Measurements from ENCODE around the gene FARSA. TPM values are rescaled to one million over a fixed set of nuclear protein-coding genes. Genes with fewer than 3 reads are reported as not detected.

Gene FARSA
- total and polyA plus RNA-seq, 10 of the 15 experiments (the other 5 are each of a cell fraction or from before 2014, with no cell fraction given), result 20.3 to 212 (median 76.4) TPM

- no TSS peak for BruUV-seq (replicated peaks)
- TF ChIP-seq, protein P1, sequence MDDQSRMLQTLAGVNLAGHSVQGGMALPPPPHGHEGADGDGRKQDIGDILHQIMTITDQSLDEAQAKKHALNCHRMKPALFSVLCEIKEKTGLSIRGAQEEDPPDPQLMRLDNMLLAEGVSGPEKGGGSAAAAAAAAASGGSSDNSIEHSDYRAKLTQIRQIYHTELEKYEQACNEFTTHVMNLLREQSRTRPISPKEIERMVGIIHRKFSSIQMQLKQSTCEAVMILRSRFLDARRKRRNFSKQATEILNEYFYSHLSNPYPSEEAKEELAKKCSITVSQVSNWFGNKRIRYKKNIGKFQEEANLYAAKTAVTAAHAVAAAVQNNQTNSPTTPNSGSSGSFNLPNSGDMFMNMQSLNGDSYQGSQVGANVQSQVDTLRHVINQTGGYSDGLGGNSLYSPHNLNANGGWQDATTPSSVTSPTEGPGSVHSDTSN (IDR thresholded peaks at IDR 0.05; ENCODE audit: insufficient replicate concordance, low read depth, low read length), result no peak
- TF ChIP-seq PAX5 (IDR thresholded peaks at IDR 0.05; ENCODE audit: borderline replicate concordance, low read depth, low read length) (0 out of 2 replicates have a peak, but pooled peaks have one; percentile 9), MEF2A (IDR thresholded peaks at IDR 0.05; ENCODE audit: insufficient read depth, low read depth, low read length) (no peak), DPF2 (IDR thresholded peaks at IDR 0.05) (peak; percentile 95), RCOR1 (conservative IDR thresholded peaks at IDR 0.05; ENCODE audit: low read depth, low read length) (peak; percentile 55; the same call in 1 of the 2 replicates), SIN3A (IDR thresholded peaks at IDR 0.05; ENCODE audit: low read depth, low read length) (peak; percentile 39; the same call in 1 of the 2 replicates), YY1 (IDR thresholded peaks at IDR 0.05; ENCODE audit: low read depth, low read length) (0 out of 2 replicates have a peak, but pooled peaks have one; percentile 8), FOXK2 (IDR thresholded peaks at IDR 0.05) (no peak), STAT3 (IDR thresholded peaks at IDR 0.05; ENCODE audit: low read depth, low read length) (no peak), EGR1 (IDR thresholded peaks at IDR 0.05; ENCODE audit: borderline replicate concordance in 1 of 2, low read depth in 2 of 2, low read length in 2 of 2) (0 out of 3 replicates have a peak, but pooled peaks of 1 of the 2 experiments have one; percentile 37), ATF2 (IDR thresholded peaks at IDR 0.05; ENCODE audit: low read length) (no peak), ZNF217 (IDR thresholded peaks at IDR 0.05) (no peak)
- TF ChIP-seq, protein P2, sequence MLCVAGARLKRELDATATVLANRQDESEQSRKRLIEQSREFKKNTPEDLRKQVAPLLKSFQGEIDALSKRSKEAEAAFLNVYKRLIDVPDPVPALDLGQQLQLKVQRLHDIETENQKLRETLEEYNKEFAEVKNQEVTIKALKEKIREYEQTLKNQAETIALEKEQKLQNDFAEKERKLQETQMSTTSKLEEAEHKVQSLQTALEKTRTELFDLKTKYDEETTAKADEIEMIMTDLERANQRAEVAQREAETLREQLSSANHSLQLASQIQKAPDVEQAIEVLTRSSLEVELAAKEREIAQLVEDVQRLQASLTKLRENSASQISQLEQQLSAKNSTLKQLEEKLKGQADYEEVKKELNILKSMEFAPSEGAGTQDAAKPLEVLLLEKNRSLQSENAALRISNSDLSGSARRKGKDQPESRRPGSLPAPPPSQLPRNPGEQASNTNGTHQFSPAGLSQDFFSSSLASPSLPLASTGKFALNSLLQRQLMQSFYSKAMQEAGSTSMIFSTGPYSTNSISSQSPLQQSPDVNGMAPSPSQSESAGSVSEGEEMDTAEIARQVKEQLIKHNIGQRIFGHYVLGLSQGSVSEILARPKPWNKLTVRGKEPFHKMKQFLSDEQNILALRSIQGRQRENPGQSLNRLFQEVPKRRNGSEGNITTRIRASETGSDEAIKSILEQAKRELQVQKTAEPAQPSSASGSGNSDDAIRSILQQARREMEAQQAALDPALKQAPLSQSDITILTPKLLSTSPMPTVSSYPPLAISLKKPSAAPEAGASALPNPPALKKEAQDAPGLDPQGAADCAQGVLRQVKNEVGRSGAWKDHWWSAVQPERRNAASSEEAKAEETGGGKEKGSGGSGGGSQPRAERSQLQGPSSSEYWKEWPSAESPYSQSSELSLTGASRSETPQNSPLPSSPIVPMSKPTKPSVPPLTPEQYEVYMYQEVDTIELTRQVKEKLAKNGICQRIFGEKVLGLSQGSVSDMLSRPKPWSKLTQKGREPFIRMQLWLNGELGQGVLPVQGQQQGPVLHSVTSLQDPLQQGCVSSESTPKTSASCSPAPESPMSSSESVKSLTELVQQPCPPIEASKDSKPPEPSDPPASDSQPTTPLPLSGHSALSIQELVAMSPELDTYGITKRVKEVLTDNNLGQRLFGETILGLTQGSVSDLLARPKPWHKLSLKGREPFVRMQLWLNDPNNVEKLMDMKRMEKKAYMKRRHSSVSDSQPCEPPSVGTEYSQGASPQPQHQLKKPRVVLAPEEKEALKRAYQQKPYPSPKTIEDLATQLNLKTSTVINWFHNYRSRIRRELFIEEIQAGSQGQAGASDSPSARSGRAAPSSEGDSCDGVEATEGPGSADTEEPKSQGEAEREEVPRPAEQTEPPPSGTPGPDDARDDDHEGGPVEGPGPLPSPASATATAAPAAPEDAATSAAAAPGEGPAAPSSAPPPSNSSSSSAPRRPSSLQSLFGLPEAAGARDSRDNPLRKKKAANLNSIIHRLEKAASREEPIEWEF (IDR thresholded peaks at IDR 0.05; ENCODE audit: insufficient replicate concordance, low read depth, low read length), result no peak
Observed at GRCh38 chr19:12881172-12881808, 52.2 kb downstream of the FARSA start, which contains the start of gene DNASE2. DNASE2 (minus strand) TSS chr19:12881449; CDS start chr19:12881375, 74 bp downstream.

More at GRCh38 chr19:12881172-12881808, 52.2 kb downstream of the FARSA start, which contains the start of gene DNASE2:
- H3K4me1 ChIP-seq (ENCODE audit: control insufficient read depth, insufficient read depth, low read length), result peaks cover 16% of the 10 kb centered on the region
- peaks cover 0 to 4% of the 10 kb centered on the region in 2 experiments; a peak in 2 of 4 replicates for H3K36me3 ChIP-seq (ENCODE audit: control insufficient read depth in 2 of 2, insufficient read depth in 2 of 2, low read length in 1 of 2)
- ATAC-seq, result peak; percentile 88
- ChIA-PET SMC1A (ENCODE audit: uncharacterized antibody, unreplicated experiment) (interaction anchor here (0.8 to 4.1 kb wide), 4 partner anchors 10 to 96 kb away, joined by 3 to 23 read pairs (median 4); partner anchors contain the start of gene GCDH), POLR2A (interaction anchor here (0.5 to 3.3 kb wide), 9 partner anchors 10 to 147 kb away, joined by 3 to 35 read pairs (median 4); partner anchors contain the start of genes CALR, FARSA, GCDH and PRDX2), CTCF (interaction anchor here (1.1 to 13.2 kb wide), 13 partner anchors 9 to 121 kb away, joined by 3 to 182 read pairs (median 4); partner anchors contain the start of genes FARSA and GCDH), RAD21 (ENCODE audit: unreplicated experiment) (interaction anchor here (0.7 to 2.4 kb wide), 4 partner anchors 9 to 223 kb away, joined by 3 to 21 read pairs (median 12); partner anchors contain the start of gene GCDH)
- no peaks in the 10 kb centered on the region; a peak in 1 of 4 replicates for H3K27me3 ChIP-seq (replicated peaks in 1 of 2; ENCODE audit: control insufficient read depth in 2 of 2, insufficient read depth in 2 of 2, low read length in 1 of 2)
- peak; percentile 99 for FAIRE-seq
- DNase-seq (ENCODE audit: low read depth, low spot score), result peak; percentile 85
- in situ Hi-C loops (cut with MboI), result loop anchor here (10.0 kb wide), 1 partner anchor 214 kb away; no protein-coding TSS in a partner anchor
- H4K20me1 ChIP-seq (ENCODE audit: control insufficient read depth, insufficient read depth), result no peaks in the 10 kb centered on the region
- intact Hi-C loops (cut with micrococcal nuclease; ENCODE audit: unreplicated experiment), result no loop called here
- H3K4me3 ChIP-seq, result peak within 1 kb of the TSS; percentile 90
- 2% methylated on average over 38 of the region's 38 CpGs for WGBS (ENCODE audit: insufficient coverage, insufficient replicate concordance, low lambda C conversion rate, missing lambda C conversion rate)
- peak within 1 kb of the TSS; percentile 82 for H3K27ac ChIP-seq (ENCODE audit: control insufficient read depth, insufficient read depth)
- peaks cover 4% of the 10 kb centered on the region; the same call in 1 of the 2 replicates for H3K79me2 ChIP-seq (ENCODE audit: control insufficient read depth, insufficient read depth, low read length)
- peak within 1 kb of the TSS; percentile 92 for H2AFZ ChIP-seq (ENCODE audit: control insufficient read depth, low read depth, low read length)
- H3K9ac ChIP-seq (ENCODE audit: control insufficient read depth, insufficient read depth, low read length), result peak within 1 kb of the TSS; percentile 75
- peaks cover 7% of the 10 kb centered on the region for H3K9me3 ChIP-seq (replicated peaks; ENCODE audit: control insufficient read depth, insufficient read depth, low read length)
- H3K4me2 ChIP-seq (ENCODE audit: control insufficient read depth, insufficient read depth), result peak within 1 kb of the TSS; percentile 91

Measured in GM12878 (cell line).